Measurements from ENCODE around the gene MEOX1. TPM values are rescaled to one million over a fixed set of nuclear protein-coding genes. Genes with fewer than 3 reads are reported as not detected.

MEOX1 gene
- total RNA-seq, 1 experiment from 2014 or later = not detected

DNA sequence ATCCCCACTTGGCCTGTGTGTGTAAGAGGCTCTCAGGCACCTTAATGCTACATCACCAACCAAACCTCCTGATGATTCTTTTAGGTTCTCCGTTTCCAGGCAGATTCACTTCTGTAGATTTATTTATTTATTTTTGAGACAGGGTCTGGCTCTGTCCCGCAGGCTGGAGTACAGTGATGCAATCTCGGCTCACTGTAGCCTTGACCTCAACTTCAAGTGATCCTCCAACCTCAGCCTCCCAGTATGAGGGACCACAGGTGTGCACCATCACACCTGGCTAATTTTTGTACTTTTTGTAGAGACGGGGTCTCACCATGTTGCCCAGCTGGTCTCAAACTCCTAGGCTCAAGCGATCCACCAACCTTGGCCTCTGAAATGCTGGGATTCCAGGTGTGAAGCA is 12.7 kb upstream of the MEOX1 start:
- Mint-ChIP-seq H3K4me1 (peaks cover 42 to 50% of the 10 kb centered on the region in 2 experiments), H3K27me3 (ENCODE audit: low read depth) (no peaks in the 10 kb centered on the region), H3K4me3 (no peak overlapping the region), H3K36me3 (ENCODE audit: insufficient read depth in 1 of 3, low read depth in 3 of 3) (no peaks in the 10 kb centered on the region), H3K27ac (no peak overlapping the region), H3K9me3 (no peaks in the 10 kb centered on the region)
- no peaks in the 10 kb centered on the region for H3K9me3 ChIP-seq (ENCODE audit: control insufficient read depth, low read depth, low read length)
- TF ChIP-seq, protein P1, sequence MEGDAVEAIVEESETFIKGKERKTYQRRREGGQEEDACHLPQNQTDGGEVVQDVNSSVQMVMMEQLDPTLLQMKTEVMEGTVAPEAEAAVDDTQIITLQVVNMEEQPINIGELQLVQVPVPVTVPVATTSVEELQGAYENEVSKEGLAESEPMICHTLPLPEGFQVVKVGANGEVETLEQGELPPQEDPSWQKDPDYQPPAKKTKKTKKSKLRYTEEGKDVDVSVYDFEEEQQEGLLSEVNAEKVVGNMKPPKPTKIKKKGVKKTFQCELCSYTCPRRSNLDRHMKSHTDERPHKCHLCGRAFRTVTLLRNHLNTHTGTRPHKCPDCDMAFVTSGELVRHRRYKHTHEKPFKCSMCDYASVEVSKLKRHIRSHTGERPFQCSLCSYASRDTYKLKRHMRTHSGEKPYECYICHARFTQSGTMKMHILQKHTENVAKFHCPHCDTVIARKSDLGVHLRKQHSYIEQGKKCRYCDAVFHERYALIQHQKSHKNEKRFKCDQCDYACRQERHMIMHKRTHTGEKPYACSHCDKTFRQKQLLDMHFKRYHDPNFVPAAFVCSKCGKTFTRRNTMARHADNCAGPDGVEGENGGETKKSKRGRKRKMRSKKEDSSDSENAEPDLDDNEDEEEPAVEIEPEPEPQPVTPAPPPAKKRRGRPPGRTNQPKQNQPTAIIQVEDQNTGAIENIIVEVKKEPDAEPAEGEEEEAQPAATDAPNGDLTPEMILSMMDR (conservative IDR thresholded peaks at IDR 0.05) = no peak
- no peaks in the 10 kb centered on the region for H3K27me3 ChIP-seq (ENCODE audit: insufficient read depth, low read length)
- no CpG with 5 or more reads among the region's 5 CpGs for WGBS (ENCODE audit: extremely low coverage, insufficient read length, low lambda C conversion rate)
- H4K5ac ChIP-seq (ENCODE audit: insufficient read length, low read depth, low read length) = no peak overlapping the region
- no peak overlapping the region for H4K8ac ChIP-seq (replicated peaks; ENCODE audit: insufficient read length, low read depth, low read length)
- no peak overlapping the region for H3K14ac ChIP-seq (ENCODE audit: insufficient read depth, low read length)
- H2AK5ac ChIP-seq (ENCODE audit: insufficient read length, low read length) = no peak overlapping the region
- no peak overlapping the region for H4K91ac ChIP-seq (ENCODE audit: insufficient read length, low read depth, low read length)
- H3K9ac ChIP-seq (ENCODE audit: extremely low read depth, insufficient read length, low read length) = no peak overlapping the region
- H3K23me2 ChIP-seq (ENCODE audit: insufficient read length, low read depth, low read length, poor library complexity, severe bottlenecking) = no peaks in the 10 kb centered on the region
- no peak overlapping the region for H2BK120ac ChIP-seq (ENCODE audit: low read depth, low read length, poor library complexity, severe bottlenecking)
- H3K79me1 ChIP-seq (ENCODE audit: insufficient read depth, low read depth, low read length, poor library complexity, severe bottlenecking) = no peaks in the 10 kb centered on the region
- peaks cover 3% of the 10 kb centered on the region; the same call in 1 of the 2 replicates for H3K4me1 ChIP-seq (ENCODE audit: insufficient read depth, low read length)
- DNase-seq = no peak
- no peak overlapping the region for H3K4me2 ChIP-seq (ENCODE audit: insufficient read depth, insufficient read length, low read length)
- no peak overlapping the region for H3K27ac ChIP-seq (ENCODE audit: insufficient read length, low read depth, low read length)
- no peak overlapping the region for H3T11ph ChIP-seq (ENCODE audit: low read length)
- H4K20me1 ChIP-seq (ENCODE audit: control insufficient read depth, insufficient read depth, insufficient read length) = no peaks in the 10 kb centered on the region
- H2BK5ac ChIP-seq (ENCODE audit: insufficient read length, low read length) = no peak overlapping the region
- no peak overlapping the region for H2AFZ ChIP-seq (ENCODE audit: low read length)
- no peak overlapping the region for H3K23ac ChIP-seq (ENCODE audit: insufficient read length, low read depth, low read length)
- no peak overlapping the region for H2BK12ac ChIP-seq (ENCODE audit: insufficient read length, low read depth, low read length)
- no peaks in the 10 kb centered on the region for H3K79me2 ChIP-seq (ENCODE audit: insufficient read depth, low read length)
- no peak overlapping the region for H2BK20ac ChIP-seq (ENCODE audit: low read depth, low read length, poor library complexity, severe bottlenecking)
- H3K56ac ChIP-seq (ENCODE audit: insufficient read length, low read depth, low read length) = no peak overlapping the region
- H3K4ac ChIP-seq (ENCODE audit: low read depth, low read length) = no peak overlapping the region
- H2BK15ac ChIP-seq (ENCODE audit: low read depth, low read length) = no peak overlapping the region
- no peak overlapping the region for H3K18ac ChIP-seq (ENCODE audit: insufficient read length, low read depth, low read length)
